Measurements from ENCODE around the gene ZNF710. TPM values are rescaled to one million over a fixed set of nuclear protein-coding genes. Genes with fewer than 3 reads are reported as not detected.
A peak's percentile ranks its signal among the peaks of the same experiment; 100 is the strongest.

ZNF710 gene
- total and polyA plus RNA-seq, 10 donors: 12.5 to 66.4 (median 30.2) TPM

GRCh38 chr15:89998141-89998661, 2.9 kb upstream of the ZNF710 start:
- TF ChIP-seq POLR2AphosphoS5 (IDR thresholded peaks at IDR 0.05): no peak
- Histone ChIP-seq H3K4me3 (no peak overlapping the region), H3K27me3 (replicated peaks in 1 of 7) (no peaks in the 10 kb centered on the region), H3K4me1 (peaks cover 15 to 48% (median 32%) of the 10 kb centered on the region in 6 donors), H3K9me3 (no peaks in the 10 kb centered on the region), H3K36me3 (no peaks in the 10 kb centered on the region), H3K27ac (peak overlapping the region in 3 of 8 donors; percentile 95 to 97 (median 95))
- WGBS, 5 donors: 61 to 84% (median 71%) methylated on average over 5 of the region's 5 CpGs
- DNase-seq: no peak
- intact Hi-C loops (cut with DNase I; ENCODE audit: low total_unique reads): no loop called here

- intact Hi-C loops (cut with DNase I; ENCODE audit: low total_unique reads): no loop called here
- WGBS, 5 donors: 55 to 67% (median 64%) methylated on average over 12 of the region's 12 CpGs
- no peak for TF ChIP-seq CTCF (IDR thresholded peaks at IDR 0.05 in 8 of 11, conservative IDR thresholded peaks at IDR 0.05 in 3 of 11)
- peak in 1 of 3 donors; percentile 15 for TF ChIP-seq POLR2AphosphoS5 (IDR thresholded peaks at IDR 0.05)
- no peak for TF ChIP-seq POLR2A (IDR thresholded peaks at IDR 0.05)
- Histone ChIP-seq H3K9me3 (no peaks in the 10 kb centered on the region), H3K4me1 (peaks cover 19 to 51% (median 41%) of the 10 kb centered on the region in 6 donors), H3K27ac (peak overlapping the region in 7 of 8 donors; percentile 76 to 97 (median 94)), H3K27me3 (replicated peaks in 1 of 7) (no peaks in the 10 kb centered on the region), H3K36me3 (no peaks in the 10 kb centered on the region), H3K4me3 (peak overlapping the region in 1 of 8 donors; percentile 92)
- no peak for DNase-seq
These were observed 2.0 kb upstream of the ZNF710 start for GRCh38 chr15:89998923-89999675.

- H3K27me3 ChIP-seq (replicated peaks in 1 of 7): no peaks in the 10 kb centered on the region
- WGBS, 5 donors: 30 to 62% (median 42%) methylated on average over 13 to 14 of the region's 14 CpGs
- intact Hi-C loops (cut with DNase I; ENCODE audit: low total_unique reads): loop anchor here (10.0 kb wide), 1 partner anchor 65 kb away; no protein-coding TSS in a partner anchor
- H3K27ac ChIP-seq: peak overlapping the region; percentile 76 to 97 (median 94)
- TF ChIP-seq POLR2AphosphoS5 (IDR thresholded peaks at IDR 0.05) (peak in 1 of 3 donors; percentile 41), POLR2A (IDR thresholded peaks at IDR 0.05) (no peak)
- H3K9me3 ChIP-seq: no peaks in the 10 kb centered on the region
- no peaks in the 10 kb centered on the region for H3K36me3 ChIP-seq
- no peak for DNase-seq
- H3K4me1 ChIP-seq: peaks cover 19 to 57% (median 47%) of the 10 kb centered on the region in 6 donors
- peak overlapping the region in 5 of 8 donors; percentile 58 to 92 (median 80) for H3K4me3 ChIP-seq
These were observed 1.4 kb upstream of the ZNF710 start for GRCh38 chr15:89999676-90000185.

- intact Hi-C loops (cut with DNase I; ENCODE audit: low total_unique reads): loop anchor here (10.0 kb wide), 1 partner anchor 64 kb away; no protein-coding TSS in a partner anchor
- Histone ChIP-seq H3K36me3 (no peaks in the 10 kb centered on the region), H3K4me1 (peaks cover 19 to 63% (median 53%) of the 10 kb centered on the region in 6 donors), H3K27me3 (replicated peaks in 1 of 7) (no peaks in the 10 kb centered on the region), H3K4me3 (peak overlapping the region; percentile 50 to 92 (median 70)), H3K27ac (peak overlapping the region; percentile 76 to 97 (median 94)), H3K9me3 (no peaks in the 10 kb centered on the region)
- DNase-seq: peak; percentile 87
- WGBS, 5 donors: 16 to 45% (median 35%) methylated on average over 23 to 63 of the region's 63 CpGs
- TF ChIP-seq POLR2AphosphoS5 (IDR thresholded peaks at IDR 0.05) (no peak), CTCF (IDR thresholded peaks at IDR 0.05 in 8 of 11, conservative IDR thresholded peaks at IDR 0.05 in 3 of 11) (no peak), POLR2A (IDR thresholded peaks at IDR 0.05) (no peak)
These were observed 730 bp upstream of the ZNF710 start for GRCh38 chr15:90000186-90001001.
